NT2/D1 (cell line): ENCODE data around the gene CDH9.

Experiments
- SUZ12 ChIP-seq: IDR thresholded peaks from 2 replicates; pipeline ENCODE4 v1.6.1; 2011; ENCODE audit not compliant: insufficient read length, insufficient read depth; ENCODE audit errors: extremely low read depth
- YY1 ChIP-seq: IDR thresholded peaks from 2 replicates; pipeline ENCODE4 v1.6.1; 2011; ENCODE audit not compliant: insufficient read length, insufficient read depth
- ZNF274 ChIP-seq: IDR thresholded peaks from 2 replicates; pipeline ENCODE4 v1.6.1; 2011; ENCODE audit warnings: mild to moderate bottlenecking, low read depth, low read length

- TF ChIP-seq ZNF274 = no peak
- no peak for TF ChIP-seq YY1
- TF ChIP-seq SUZ12 = no peak
Observed at GRCh38 chr5:26833596-26833995, 204.8 kb downstream of the CDH9 start.
